Mesodermal cell (in vitro differentiated cells): ENCODE results near the gene DUSP18.

Experiments
- H3K27ac ChIP-seq: 2 replicates; pipeline ENCODE4 v1.7.0; 2013; ENCODE audit warnings: mild to moderate bottlenecking, low read depth, low read length, moderate library complexity; ENCODE audit not compliant: severe bottlenecking
- H3K36me3 ChIP-seq: 2 replicates; pipeline ENCODE4 v1.7.1; 2013; ENCODE audit warnings: mild to moderate bottlenecking, low read length, moderate library complexity; ENCODE audit not compliant: control insufficient read depth, insufficient read depth
- H3K4me1 ChIP-seq: one replicate; pipeline ENCODE4 v1.7.1; 2013; ENCODE audit warnings: mild to moderate bottlenecking, low read length; ENCODE audit not compliant: insufficient read depth, control insufficient read depth, poor library complexity, severe bottlenecking
- H3K4me3 ChIP-seq: 2 replicates; pipeline ENCODE4 v1.7.0; 2013; ENCODE audit warnings: low read length, control low read depth, mild to moderate bottlenecking; ENCODE audit not compliant: insufficient read depth, poor library complexity, severe bottlenecking; ENCODE audit errors: extremely low read depth
- H3K9me3 ChIP-seq: 2 replicates; pipeline ENCODE4 v1.7.1; 2013; ENCODE audit warnings: mild to moderate bottlenecking, low read length, moderate library complexity; ENCODE audit not compliant: control insufficient read depth
- WGBS, 2 experiments: methylation state at CpG; one replicate each; pipeline ENCODE4 v1.1.5; 2013; ENCODE audit warnings: missing lambda C conversion rate in 2 of 2; ENCODE audit not compliant: insufficient coverage in 2 of 2; 5-methylcytosine and 5-hydroxymethylcytosine counted together

Gene DUSP18

DNA sequence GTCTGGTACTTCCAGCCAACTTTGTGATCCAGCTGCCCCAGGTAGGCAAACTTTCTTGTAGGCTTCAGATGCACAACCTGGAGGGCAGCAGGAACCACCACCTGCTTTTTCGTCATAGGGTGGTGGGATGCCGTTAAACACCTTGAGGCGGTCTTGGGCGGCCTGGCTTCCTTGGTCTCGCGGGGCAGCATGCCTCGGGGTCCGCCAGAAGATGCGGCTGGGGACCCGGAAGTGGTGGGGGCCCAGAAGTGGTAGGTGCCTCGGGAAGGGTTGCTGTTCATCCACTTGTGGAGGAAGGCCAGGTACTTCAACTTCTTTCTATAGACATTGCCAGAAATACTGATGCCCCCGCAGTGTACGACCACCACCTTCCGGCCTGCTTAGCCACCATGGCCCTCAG, 13.3 kb downstream of the DUSP18 start:
- H3K9me3 ChIP-seq = no peaks in the 10 kb centered on the region
- H3K36me3 ChIP-seq = no peaks in the 10 kb centered on the region
- WGBS, 2 experiments = 93 to 99% methylated on average over 14 of the region's 14 CpGs
- no peak overlapping the region for H3K27ac ChIP-seq
- H3K4me3 ChIP-seq = no peak overlapping the region
- H3K4me1 ChIP-seq = no peaks in the 10 kb centered on the region

DNA sequence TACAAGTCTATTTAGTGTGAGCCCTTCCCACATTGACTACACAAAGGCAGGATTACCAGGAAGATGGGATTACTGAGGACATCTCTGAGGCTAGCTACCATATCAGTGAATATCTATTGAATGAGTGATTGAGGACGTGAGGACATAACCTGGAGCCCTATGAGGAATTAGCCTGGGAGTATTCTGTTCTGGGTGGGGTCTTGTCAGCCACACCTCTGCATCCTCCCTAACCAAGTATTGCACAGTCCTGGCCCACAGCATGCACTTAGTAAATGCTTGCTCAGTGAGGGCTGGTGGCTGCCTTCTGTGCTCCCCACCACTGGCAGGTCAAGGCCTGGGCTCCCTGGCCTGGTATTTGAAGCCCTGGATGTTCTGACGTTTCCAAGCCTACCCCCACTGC, 14.8 kb downstream of the DUSP18 start:
- H3K4me3 ChIP-seq = no peak overlapping the region
- WGBS, 2 experiments = 67% methylated on average over 1 of the region's 2 CpGs; no CpG with 5 or more reads in 1 of the 2 experiments

DNA sequence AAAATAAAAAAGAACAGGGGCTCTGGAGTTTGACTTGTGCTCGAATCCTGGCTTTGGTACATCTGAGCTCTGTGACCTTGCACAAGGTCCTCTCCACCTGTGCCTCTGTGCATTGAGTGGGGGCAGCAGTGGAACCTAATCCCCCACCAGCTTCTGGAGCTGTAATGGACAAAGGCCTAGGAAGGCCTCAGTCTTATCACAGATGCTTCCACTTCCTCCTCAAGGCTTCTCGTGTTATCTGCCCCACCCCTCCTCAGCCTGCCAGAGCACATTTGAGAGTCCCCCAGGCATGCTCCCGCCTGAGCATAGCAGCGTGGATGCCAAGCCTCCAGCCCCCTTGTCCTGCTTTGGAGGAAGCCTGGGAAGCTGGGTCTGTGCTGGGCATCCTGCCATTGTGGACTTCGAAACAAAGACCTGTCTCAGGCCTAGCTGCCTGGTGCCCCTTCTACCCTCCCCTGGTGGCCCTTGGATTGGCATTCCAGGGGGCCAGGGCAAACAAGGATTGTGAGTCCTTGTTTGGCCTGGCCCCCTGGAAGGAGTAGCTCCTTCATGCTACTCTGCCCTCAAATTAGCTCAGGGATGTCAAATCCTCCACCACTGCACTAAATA, 17.1 kb downstream of the DUSP18 start:
- Histone ChIP-seq H3K4me3 (no peak overlapping the region), H3K9me3 (no peaks in the 10 kb centered on the region), H3K4me1 (no peaks in the 10 kb centered on the region), H3K27ac (no peak overlapping the region), H3K36me3 (no peaks in the 10 kb centered on the region)
- WGBS, 2 experiments = 82 to 83% methylated on average over 5 of the region's 5 CpGs

More for the DNA sequence above, 14.8 kb downstream of the DUSP18 start:
- H3K9me3 ChIP-seq = no peaks in the 10 kb centered on the region
- H3K36me3 ChIP-seq = no peaks in the 10 kb centered on the region
- H3K27ac ChIP-seq = no peak overlapping the region
- no peaks in the 10 kb centered on the region for H3K4me1 ChIP-seq

DNA sequence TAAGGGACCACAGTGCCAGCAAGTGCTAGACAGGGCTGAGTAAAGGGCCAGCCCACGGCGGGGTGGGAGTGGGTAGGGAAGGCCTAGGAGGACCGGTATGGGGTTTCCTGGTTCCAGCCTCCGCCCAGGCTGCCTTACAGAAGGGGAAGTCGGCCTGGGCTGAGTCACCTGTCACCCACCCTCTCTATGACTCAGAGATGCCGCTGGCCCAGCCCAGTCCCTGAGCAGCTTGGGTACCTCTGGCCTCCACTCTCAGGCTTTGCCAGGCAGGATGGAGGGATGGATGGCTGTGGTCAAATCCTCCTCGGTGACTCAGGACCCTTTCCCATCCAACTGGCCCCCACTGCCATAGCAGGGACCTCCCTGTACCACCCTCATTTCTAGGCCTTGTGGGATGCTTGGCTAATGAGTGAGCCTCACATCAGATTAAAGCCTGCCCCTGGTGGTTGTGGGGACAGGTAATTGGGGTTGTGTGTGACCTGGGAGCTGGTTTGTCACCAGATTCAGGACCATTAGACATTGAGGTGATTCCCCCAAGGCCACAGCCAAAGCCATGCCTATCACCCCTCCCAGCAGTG, 18.2 kb downstream of the DUSP18 start:
- no peaks in the 10 kb centered on the region for H3K9me3 ChIP-seq
- WGBS, 2 experiments = 56 to 77% methylated on average over 2 to 4 of the region's 7 CpGs
- no peak overlapping the region for H3K4me3 ChIP-seq
- H3K36me3 ChIP-seq = no peaks in the 10 kb centered on the region
- no peak overlapping the region for H3K27ac ChIP-seq
- no peaks in the 10 kb centered on the region for H3K4me1 ChIP-seq

DNA sequence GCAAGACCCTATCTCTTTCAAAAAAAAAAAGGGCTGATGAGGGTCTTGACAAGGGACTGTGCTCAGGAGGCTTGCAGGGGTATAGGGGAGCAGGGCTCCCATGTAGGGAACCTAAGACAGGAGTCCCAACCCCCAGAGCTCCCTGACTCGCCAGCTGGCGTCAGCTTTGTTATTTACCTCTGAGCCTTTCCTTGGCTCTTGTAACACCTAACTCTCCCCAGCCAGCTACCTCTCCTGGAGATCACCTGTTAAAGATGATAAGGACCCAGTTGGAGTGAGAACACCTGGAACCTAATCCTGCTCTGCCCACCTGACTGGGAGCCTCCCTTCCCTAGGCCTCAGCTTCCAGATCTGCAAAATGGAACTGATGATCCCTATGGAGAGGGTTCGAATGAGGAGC, 18.9 kb downstream of the DUSP18 start:
- WGBS, 2 experiments = 100% methylated on average over 2 of the region's 3 CpGs; no CpG with 5 or more reads in 1 of the 2 experiments
- no peak overlapping the region for H3K27ac ChIP-seq

DNA sequence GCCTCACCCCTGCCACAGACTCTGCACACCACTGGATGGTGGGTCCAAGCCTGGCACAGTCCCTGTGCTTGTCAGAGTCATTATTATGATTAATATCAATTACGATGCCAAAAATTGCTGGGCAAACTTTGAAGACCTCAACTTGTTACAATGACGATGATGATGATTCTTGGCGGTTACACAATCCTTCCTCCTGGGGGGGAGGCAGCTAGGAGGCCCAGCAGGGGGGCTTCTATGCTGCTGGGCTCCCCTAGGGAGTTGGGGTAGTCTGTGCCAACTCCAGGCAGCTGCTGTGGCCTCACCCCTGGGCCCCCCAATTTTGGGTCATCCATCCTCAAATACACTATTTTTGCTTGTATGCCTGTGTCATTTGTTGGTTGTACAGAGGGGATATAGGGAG, 20.1 kb downstream of the DUSP18 start:
- Histone ChIP-seq H3K27ac (no peak overlapping the region), H3K4me1 (no peaks in the 10 kb centered on the region), H3K9me3 (no peaks in the 10 kb centered on the region), H3K36me3 (no peaks in the 10 kb centered on the region), H3K4me3 (no peak overlapping the region)
- WGBS, 2 experiments = 100% methylated on average over 1 to 3 of the region's 3 CpGs

More for the DNA sequence above, 18.9 kb downstream of the DUSP18 start:
- no peaks in the 10 kb centered on the region for H3K36me3 ChIP-seq
- H3K4me3 ChIP-seq = no peak overlapping the region
- no peaks in the 10 kb centered on the region for H3K4me1 ChIP-seq
- H3K9me3 ChIP-seq = no peaks in the 10 kb centered on the region

DNA sequence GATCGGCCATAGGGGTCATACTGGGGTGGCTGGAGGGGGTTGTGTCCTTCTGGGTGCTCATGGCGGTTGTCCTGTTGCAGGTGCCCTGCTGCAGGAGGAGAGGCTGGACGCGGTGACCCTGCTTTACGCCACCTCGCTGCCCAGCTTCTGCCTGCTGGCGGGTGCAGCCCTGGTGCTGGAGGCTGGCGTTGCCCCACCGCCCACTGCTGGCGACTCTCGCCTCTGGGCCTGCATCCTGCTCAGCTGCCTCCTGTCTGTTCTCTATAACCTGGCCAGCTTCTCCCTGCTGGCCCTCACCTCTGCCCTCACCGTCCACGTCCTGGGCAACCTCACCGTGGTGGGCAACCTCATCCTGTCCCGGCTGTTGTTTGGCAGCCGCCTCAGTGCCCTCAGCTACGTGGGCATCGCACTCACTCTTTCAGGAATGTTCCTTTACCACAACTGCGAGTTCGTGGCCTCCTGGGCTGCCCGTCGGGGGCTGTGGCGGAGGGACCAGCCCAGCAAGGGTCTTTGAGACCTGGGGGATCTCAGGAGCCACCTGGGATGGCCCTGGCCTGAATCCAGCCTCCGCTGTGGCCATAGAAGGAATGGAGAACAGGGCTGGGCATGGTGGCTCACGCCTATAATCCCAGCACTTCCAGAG, 21.0 kb downstream of the DUSP18 start:
- H3K4me3 ChIP-seq = no peak overlapping the region
- no peak overlapping the region for H3K27ac ChIP-seq
- 92 to 96% methylated on average over 25 of the region's 25 CpGs for WGBS, 2 experiments
- no peaks in the 10 kb centered on the region for H3K36me3 ChIP-seq
- H3K4me1 ChIP-seq = no peaks in the 10 kb centered on the region
- no peaks in the 10 kb centered on the region for H3K9me3 ChIP-seq

DNA sequence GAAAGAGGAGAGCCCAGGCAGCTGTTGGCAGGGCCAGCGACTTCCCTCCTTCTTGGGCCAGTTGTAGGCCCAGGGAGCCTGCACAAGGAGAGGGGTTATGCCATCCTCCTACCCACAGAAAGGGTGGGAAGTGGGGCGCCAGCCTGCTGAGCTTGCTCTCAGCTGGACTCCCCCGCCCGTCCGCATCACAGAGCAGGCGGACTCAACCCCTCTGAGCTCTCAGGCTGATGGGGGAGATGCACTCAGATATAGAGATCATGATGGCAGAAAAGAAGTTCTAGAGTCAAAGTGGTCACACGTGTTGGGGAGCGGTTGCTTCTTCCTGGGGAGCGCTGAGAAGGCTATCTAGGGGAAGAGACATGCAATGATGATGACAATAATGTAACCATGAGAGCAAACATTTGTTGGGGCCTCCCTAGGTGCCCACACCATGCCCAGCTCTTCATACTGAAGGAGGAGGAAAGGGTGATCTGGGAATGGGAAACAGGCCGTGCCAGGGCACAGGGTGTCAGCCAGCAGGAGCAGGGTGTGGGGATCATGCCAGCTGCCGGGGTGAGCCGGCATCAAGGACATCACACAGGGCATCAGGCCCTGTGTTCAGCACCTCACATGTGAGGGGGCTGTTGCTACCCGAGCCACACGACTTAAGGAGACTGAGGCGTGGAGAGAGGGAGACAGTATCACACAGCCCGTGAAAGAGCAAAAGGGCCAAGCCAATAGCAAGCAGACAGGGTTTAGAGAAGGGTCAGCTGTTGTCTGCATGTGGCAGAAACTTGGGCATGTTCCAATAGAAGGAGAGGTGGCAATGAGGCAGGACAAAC, 24.4 kb downstream of the DUSP18 start:
- Histone ChIP-seq H3K36me3 (no peaks in the 10 kb centered on the region), H3K9me3 (no peaks in the 10 kb centered on the region), H3K27ac (no peak overlapping the region), H3K4me3 (no peak overlapping the region), H3K4me1 (no peaks in the 10 kb centered on the region)
- WGBS, 2 experiments = 91 to 93% methylated on average over 10 to 12 of the region's 16 CpGs

DNA sequence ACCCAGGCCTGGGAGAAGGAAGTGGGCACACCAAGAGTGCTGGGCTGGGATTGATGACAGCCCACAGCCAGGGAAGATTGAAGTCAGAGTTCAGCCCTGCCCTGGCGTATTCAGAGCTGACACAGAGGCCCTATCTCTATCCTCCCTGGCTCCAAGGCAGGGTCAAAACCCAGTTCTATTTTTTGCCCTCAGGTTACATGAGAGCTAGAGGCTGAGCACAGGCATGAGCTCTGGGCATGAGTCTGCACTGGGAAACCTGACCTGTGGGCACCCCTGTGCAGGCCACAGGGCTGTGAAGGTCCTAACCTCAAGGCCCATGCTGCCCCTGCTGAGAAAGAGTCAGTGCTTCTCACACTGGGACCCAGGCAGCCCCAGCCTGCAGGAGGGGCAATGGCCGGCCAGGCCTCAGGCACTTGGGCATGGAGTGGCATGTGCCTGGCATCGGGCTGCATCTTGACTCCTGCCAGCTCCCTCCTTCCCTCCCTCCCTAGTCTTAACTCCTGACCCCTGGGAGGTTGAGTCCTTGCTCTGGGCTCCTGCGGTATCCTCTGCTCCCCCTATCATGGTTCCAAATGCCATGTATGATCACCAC, 26.7 kb downstream of the DUSP18 start:
- peaks cover 6% of the 10 kb centered on the region for H3K4me1 ChIP-seq
- H3K4me3 ChIP-seq = no peak overlapping the region
- H3K27ac ChIP-seq = no peak overlapping the region
- H3K36me3 ChIP-seq = no peaks in the 10 kb centered on the region
- WGBS, 2 experiments = 90 to 97% methylated on average over 3 to 4 of the region's 4 CpGs
- no peaks in the 10 kb centered on the region for H3K9me3 ChIP-seq

DNA sequence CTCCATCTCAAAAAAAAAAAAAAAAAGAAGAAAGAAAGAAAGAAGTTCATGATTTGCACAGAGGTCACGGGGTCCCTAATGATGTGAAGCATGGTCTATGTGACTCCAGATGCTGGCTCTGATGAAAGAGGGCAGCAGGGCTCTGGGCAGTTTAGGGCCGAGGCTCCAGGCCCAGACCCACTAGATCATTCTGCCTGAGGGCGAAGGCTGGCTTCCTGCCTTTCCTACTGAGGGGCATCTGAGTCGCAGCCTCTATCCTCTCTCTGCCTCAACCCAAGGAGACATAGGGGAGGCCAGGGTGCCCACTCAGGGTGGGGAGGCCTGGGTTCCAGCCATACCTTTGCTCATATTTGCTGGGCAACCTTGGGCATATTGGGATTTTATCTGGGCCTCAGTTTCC, 27.3 kb downstream of the DUSP18 start:
- 94 to 100% methylated on average over 4 of the region's 4 CpGs for WGBS, 2 experiments
- Histone ChIP-seq H3K27ac (no peak overlapping the region), H3K36me3 (no peaks in the 10 kb centered on the region), H3K4me3 (no peak overlapping the region), H3K9me3 (no peaks in the 10 kb centered on the region), H3K4me1 (peaks cover 7% of the 10 kb centered on the region)
